ENCODE results near the gene ISG20. TPM values are rescaled to one million over a fixed set of nuclear protein-coding genes. Genes with fewer than 3 reads are reported as not detected.

ISG20 gene
- total RNA-seq, 6 experiments from 2014 or later: 6.3 to 19.4 (median 11.9) TPM

GRCh38 chr15:88644741-88645140 is 5.9 kb downstream of the ISG20 start:
- no peak for TF ChIP-seq POLR2A (IDR thresholded peaks at IDR 0.05)
- no peak for TF ChIP-seq CTCF (IDR thresholded peaks at IDR 0.05)
- no peak for DNase-seq
- Histone ChIP-seq H3K4me1 (peaks cover 0 to 33% (median 18%) of the 10 kb centered on the region in 4 donors), H3K27me3 (no peaks in the 10 kb centered on the region), H3K36me3 (no peaks in the 10 kb centered on the region), H3K27ac (no peak overlapping the region), H3K4me3 (no peak overlapping the region), H3K9me3 (no peaks in the 10 kb centered on the region)
- WGBS (ENCODE audit: insufficient coverage, low coverage, low lambda C conversion rate, missing lambda C conversion rate): 92% methylated on average over 2 of the region's 9 CpGs
- intact Hi-C loops (cut with DNase I): no loop called here
- no peak for ATAC-seq

- Histone ChIP-seq H3K27me3 (no peaks in the 10 kb centered on the region), H3K27ac (no peak overlapping the region), H3K4me3 (no peak overlapping the region), H3K36me3 (no peaks in the 10 kb centered on the region), H3K4me1 (peaks cover 0 to 26% (median 15%) of the 10 kb centered on the region in 4 donors), H3K9me3 (no peaks in the 10 kb centered on the region)
- 94% methylated on average over 14 of the region's 14 CpGs for WGBS (ENCODE audit: insufficient coverage, low coverage, low lambda C conversion rate, missing lambda C conversion rate)
- TF ChIP-seq CTCF (IDR thresholded peaks at IDR 0.05) (no peak), POLR2A (IDR thresholded peaks at IDR 0.05) (no peak)
- intact Hi-C loops (cut with DNase I): no loop called here
- DNase-seq: peak in 1 of 3 donors; percentile 40
- ATAC-seq: no peak
Measured at GRCh38 chr15:88645171-88646087, 6.6 kb downstream of the ISG20 start.

GRCh38 chr15:88646088-88646405 is 7.2 kb downstream of the ISG20 start:
- intact Hi-C loops (cut with DNase I): no loop called here
- whole genome bisulfite sequencing (ENCODE audit: insufficient coverage, low coverage, low lambda C conversion rate, missing lambda C conversion rate): 70% methylated on average over 1 of the region's 1 CpG
- DNase-seq (no peak), ATAC-seq (no peak)
- Histone ChIP-seq H3K4me3 (no peak overlapping the region), H3K27me3 (no peaks in the 10 kb centered on the region), H3K36me3 (no peaks in the 10 kb centered on the region), H3K4me1 (peaks cover 0 to 26% (median 13%) of the 10 kb centered on the region in 4 donors), H3K9me3 (no peaks in the 10 kb centered on the region), H3K27ac (no peak overlapping the region)
- no peak for TF ChIP-seq POLR2A (IDR thresholded peaks at IDR 0.05)
- no peak for TF ChIP-seq CTCF (IDR thresholded peaks at IDR 0.05)

GRCh38 chr15:88646951-88647350 is 8.1 kb downstream of the ISG20 start:
- intact Hi-C loops (cut with DNase I): no loop called here
- no peaks in the 10 kb centered on the region for H3K9me3 ChIP-seq
- DNase-seq (peak in 1 of 3 donors; percentile 33), ATAC-seq (no peak)
- peaks cover 0 to 26% (median 13%) of the 10 kb centered on the region in 4 donors for H3K4me1 ChIP-seq
- H3K36me3 ChIP-seq: no peaks in the 10 kb centered on the region
- H3K27ac ChIP-seq: no peak overlapping the region
- WGBS (ENCODE audit: insufficient coverage, low coverage, low lambda C conversion rate, missing lambda C conversion rate): 82% methylated on average over 4 of the region's 5 CpGs
- TF ChIP-seq POLR2A (IDR thresholded peaks at IDR 0.05) (no peak), CTCF (IDR thresholded peaks at IDR 0.05) (no peak)
- no peaks in the 10 kb centered on the region for H3K27me3 ChIP-seq
- no peak overlapping the region for H3K4me3 ChIP-seq

All from right lobe of liver (tissue), 6 donors.